T1000 (cell line): Measurements from ENCODE around the gene APOC1.
A peak's percentile ranks its signal among the peaks of the same experiment; 100 is the strongest.
"Not testable (repeated sequence)": the region's sequence is repeated elsewhere in the genome, so short reads cannot be mapped to it uniquely, and the experiment has no call there.

Experiments
- DNase-seq: peaks from one replicate; lab custom pipeline; 2025; ENCODE audit warnings: mixed read lengths; lab: John Stamatoyannopoulos, UW

The APOC1 gene

GRCh38 chr19:44912854-44913253 lies 1.6 kb upstream of the APOC1 start:
- DNase-seq = no peak

GRCh38 chr19:44913512-44914432 lies 636 bp upstream of the APOC1 start:
- DNase-seq = not testable (repeated sequence)

GRCh38 chr19:44924243-44924725 lies 9.9 kb downstream of the APOC1 start:
- no peak for DNase-seq

- DNase-seq = no peak
Observed at GRCh38 chr19:44925114-44925891, 10.9 kb downstream of the APOC1 start.

GRCh38 chr19:44926245-44927077 lies 12.1 kb downstream of the APOC1 start:
- DNase-seq = not testable (repeated sequence)

- no peak for DNase-seq
Observed at GRCh38 chr19:44927746-44928145, 13.3 kb downstream of the APOC1 start.

- DNase-seq = no peak
Observed at GRCh38 chr19:44930088-44930487, 15.7 kb downstream of the APOC1 start.

- no peak for DNase-seq
Observed at GRCh38 chr19:44931541-44931940, 17.1 kb downstream of the APOC1 start.

- DNase-seq = no peak
Observed at GRCh38 chr19:44939668-44940067, 25.3 kb downstream of the APOC1 start.

GRCh38 chr19:44942067-44942571 lies 27.7 kb downstream of the APOC1 start, which contains the start of gene APOC4:
Gene APOC4, plus strand, starts transcription at chr19:44942237. Its CDS starts 41 bp downstream, at chr19:44942278.
- no peak for DNase-seq

- no peak for DNase-seq
Observed at GRCh38 chr19:44943801-44944249, 29.4 kb downstream of the APOC1 start.

GRCh38 chr19:44947041-44947581 lies 32.7 kb downstream of the APOC1 start:
- DNase-seq = no peak

- DNase-seq = no peak
Observed at GRCh38 chr19:44948237-44948636, 33.8 kb downstream of the APOC1 start.

GRCh38 chr19:44948763-44949374 lies 34.5 kb downstream of the APOC1 start:
- DNase-seq = no peak

- no peak for DNase-seq
Observed at GRCh38 chr19:44949550-44949949, 35.1 kb downstream of the APOC1 start.

- peak; percentile 14 for DNase-seq
Observed at GRCh38 chr19:44951179-44952159, 37.1 kb downstream of the APOC1 start.

GRCh38 chr19:44954278-44954648 lies 39.9 kb downstream of the APOC1 start:
- DNase-seq = no peak

GRCh38 chr19:44954649-44955504 lies 40.5 kb downstream of the APOC1 start, which contains the start of gene CLPTM1:
Gene CLPTM1, plus strand, starts transcription at chr19:44955380. Its CDS starts 16 bp downstream, at chr19:44955396.
- peak; percentile 90 for DNase-seq
